ENCODE data around the gene NPIPA8. TPM values are rescaled to one million over a fixed set of nuclear protein-coding genes. Genes with fewer than 3 reads are reported as not detected.
"Not testable (repeated sequence)": the region's sequence is repeated elsewhere in the genome, so short reads cannot be mapped to it uniquely, and the experiment has no call there.

Gene NPIPA8
- total RNA-seq, 6 experiments from 2014 or later = 5.4 to 23.5 (median 16.3) TPM

- H3K36me3 Mint-ChIP-seq (ENCODE audit: low read depth); DNase-seq; H3K4me1 Mint-ChIP-seq (ENCODE audit: low read depth); H3K9me3 Mint-ChIP-seq; H3K27ac Mint-ChIP-seq; H3K4me3 Mint-ChIP-seq; H3K27me3 Mint-ChIP-seq (ENCODE audit: insufficient read depth): not testable (repeated sequence)
These were observed 33.4 kb downstream of the NPIPA8 start for GRCh38 chr16:18303059-18303706.

- H3K27ac Mint-ChIP-seq; H3K27me3 Mint-ChIP-seq (ENCODE audit: insufficient read depth); DNase-seq: not testable (repeated sequence)
These were observed 38.8 kb downstream of the NPIPA8 start for GRCh38 chr16:18297714-18298113.

GRCh38 chr16:18296931-18297330 is 39.6 kb downstream of the NPIPA8 start:
- H3K4me3 Mint-ChIP-seq; H3K36me3 Mint-ChIP-seq (ENCODE audit: low read depth); H3K27ac Mint-ChIP-seq; H3K27me3 Mint-ChIP-seq (ENCODE audit: insufficient read depth); H3K4me1 Mint-ChIP-seq (ENCODE audit: low read depth); DNase-seq; H3K9me3 Mint-ChIP-seq: not testable (repeated sequence)

More at GRCh38 chr16:18297714-18298113, 38.8 kb downstream of the NPIPA8 start:
- H3K9me3 Mint-ChIP-seq; H3K4me3 Mint-ChIP-seq; H3K36me3 Mint-ChIP-seq (ENCODE audit: low read depth); H3K4me1 Mint-ChIP-seq (ENCODE audit: low read depth): not testable (repeated sequence)

GRCh38 chr16:18294371-18294770 is 42.2 kb downstream of the NPIPA8 start:
- not testable (repeated sequence) for H3K9me3 Mint-ChIP-seq; H3K36me3 Mint-ChIP-seq (ENCODE audit: low read depth)

GRCh38 chr16:18293337-18293956 is 43.1 kb downstream of the NPIPA8 start:
- not testable (repeated sequence) for H3K36me3 Mint-ChIP-seq (ENCODE audit: low read depth); H3K4me1 Mint-ChIP-seq (ENCODE audit: low read depth); H3K27ac Mint-ChIP-seq; DNase-seq; H3K9me3 Mint-ChIP-seq; H3K27me3 Mint-ChIP-seq (ENCODE audit: insufficient read depth); H3K4me3 Mint-ChIP-seq

More at GRCh38 chr16:18294371-18294770, 42.2 kb downstream of the NPIPA8 start:
- not testable (repeated sequence) for H3K4me3 Mint-ChIP-seq; H3K27me3 Mint-ChIP-seq (ENCODE audit: insufficient read depth); H3K4me1 Mint-ChIP-seq (ENCODE audit: low read depth); H3K27ac Mint-ChIP-seq; DNase-seq

- H3K36me3 Mint-ChIP-seq (ENCODE audit: low read depth) = not testable (repeated sequence)
These were observed 45.6 kb downstream of the NPIPA8 start for GRCh38 chr16:18290959-18291358.

GRCh38 chr16:18286342-18286741 is 50.2 kb downstream of the NPIPA8 start:
- H3K4me3 Mint-ChIP-seq; H3K27me3 Mint-ChIP-seq (ENCODE audit: insufficient read depth); DNase-seq; H3K9me3 Mint-ChIP-seq; H3K4me1 Mint-ChIP-seq (ENCODE audit: low read depth); H3K36me3 Mint-ChIP-seq (ENCODE audit: low read depth); H3K27ac Mint-ChIP-seq: not testable (repeated sequence)

More at GRCh38 chr16:18290959-18291358, 45.6 kb downstream of the NPIPA8 start:
- H3K27ac Mint-ChIP-seq; H3K4me3 Mint-ChIP-seq; H3K9me3 Mint-ChIP-seq; DNase-seq; H3K4me1 Mint-ChIP-seq (ENCODE audit: low read depth); H3K27me3 Mint-ChIP-seq (ENCODE audit: insufficient read depth): not testable (repeated sequence)

- H3K27ac Mint-ChIP-seq; H3K36me3 Mint-ChIP-seq (ENCODE audit: low read depth); DNase-seq; H3K4me1 Mint-ChIP-seq (ENCODE audit: low read depth); H3K27me3 Mint-ChIP-seq (ENCODE audit: insufficient read depth); H3K4me3 Mint-ChIP-seq; H3K9me3 Mint-ChIP-seq: not testable (repeated sequence)
These were observed 56.2 kb downstream of the NPIPA8 start for GRCh38 chr16:18280319-18280718.

GRCh38 chr16:18276756-18277155 is 59.8 kb downstream of the NPIPA8 start:
- not testable (repeated sequence) for H3K4me3 Mint-ChIP-seq; DNase-seq; H3K27me3 Mint-ChIP-seq (ENCODE audit: insufficient read depth)

GRCh38 chr16:18270171-18270570 is 66.4 kb downstream of the NPIPA8 start:
- H3K27ac Mint-ChIP-seq; H3K36me3 Mint-ChIP-seq (ENCODE audit: low read depth); H3K27me3 Mint-ChIP-seq (ENCODE audit: insufficient read depth); H3K9me3 Mint-ChIP-seq; DNase-seq; H3K4me3 Mint-ChIP-seq; H3K4me1 Mint-ChIP-seq (ENCODE audit: low read depth): not testable (repeated sequence)

More at GRCh38 chr16:18276756-18277155, 59.8 kb downstream of the NPIPA8 start:
- H3K36me3 Mint-ChIP-seq (ENCODE audit: low read depth); H3K4me1 Mint-ChIP-seq (ENCODE audit: low read depth); H3K9me3 Mint-ChIP-seq; H3K27ac Mint-ChIP-seq: not testable (repeated sequence)

Small RNAs within 50 kb of the gene (microRNA-seq; reads per million reads assigned to microRNA genes)
- not detected for gene MIR6511A4
- not detected for gene MIR6770-3

Other genes with a start within 250 kb of the NPIPA8 start
- 100 to 1,000 TPM; 211 to 262 (median 239) TPM for gene NOMO2, start 225.4 kb upstream of the NPIPA8 start, total RNA-seq (2021; fragmentation: NEBNext Ultra II Directional; extraction: Animal tissue kit (Norgen Biotek cat#: 25700))